H9 (cell line): ENCODE data around the gene ASTN2. TPM values are rescaled to one million over a fixed set of nuclear protein-coding genes. Genes with fewer than 3 reads are reported as not detected.

ENCODE experiments used
- DNase-seq: peaks from one replicate; pipeline ENCODE4 v3.0.0-alpha.2; 2017
- H2AFZ ChIP-seq: one replicate; pipeline ENCODE4 v1.6.1; 2013; ENCODE audit warnings: mild to moderate bottlenecking, low read length, control low read depth, moderate library complexity
- H2AK5ac ChIP-seq: 2 replicates; pipeline ENCODE4 v1.6.1; 2013; ENCODE audit warnings: low read length, control low read depth, mixed read lengths; ENCODE audit not compliant: insufficient read length
- H2BK120ac ChIP-seq: one replicate; pipeline ENCODE4 v1.6.1; 2013; ENCODE audit warnings: low read depth, mild to moderate bottlenecking, low read length, control low read depth, inconsistent platforms; ENCODE audit not compliant: poor library complexity, severe bottlenecking
- H2BK12ac ChIP-seq: 2 replicates; pipeline ENCODE4 v1.6.1; 2013; ENCODE audit warnings: low read length, control low read depth, mixed read lengths, low read depth; ENCODE audit not compliant: insufficient read length
- H2BK15ac ChIP-seq: 2 replicates; pipeline ENCODE4 v1.6.1; 2013; ENCODE audit warnings: low read depth, low read length, control low read depth
- H2BK20ac ChIP-seq: one replicate; pipeline ENCODE4 v1.6.1; 2013; ENCODE audit warnings: low read depth, mild to moderate bottlenecking, low read length, control low read depth, inconsistent platforms; ENCODE audit not compliant: poor library complexity, severe bottlenecking
- H2BK5ac ChIP-seq: 2 replicates; pipeline ENCODE4 v1.6.1; 2013; ENCODE audit warnings: low read length, control low read depth, mixed read lengths; ENCODE audit not compliant: insufficient read length
- H3K14ac ChIP-seq: 2 replicates; pipeline ENCODE4 v1.6.1; 2013; ENCODE audit warnings: low read length, control low read depth; ENCODE audit not compliant: insufficient read depth
- H3K18ac ChIP-seq: 2 replicates; pipeline ENCODE4 v1.6.1; 2013; ENCODE audit warnings: low read depth, mild to moderate bottlenecking, mixed read lengths, low read length, control low read depth; ENCODE audit not compliant: insufficient read length
- H3K23ac ChIP-seq: 2 replicates; pipeline ENCODE4 v1.6.1; 2013; ENCODE audit warnings: low read length, control low read depth, mixed read lengths, low read depth; ENCODE audit not compliant: insufficient read length
- H3K23me2 ChIP-seq: 2 replicates; pipeline ENCODE4 v1.6.1; 2013; ENCODE audit warnings: low read depth, mild to moderate bottlenecking, mixed read lengths, low read length, control low read depth; ENCODE audit not compliant: insufficient read length, poor library complexity, severe bottlenecking
- H3K27ac ChIP-seq: 2 replicates; pipeline ENCODE4 v1.5.1; 2013; ENCODE audit warnings: low read length, control low read depth, mixed read lengths, low read depth; ENCODE audit not compliant: insufficient read length
- H3K27me3 ChIP-seq: 2 replicates; pipeline ENCODE4 v1.6.1; 2013; ENCODE audit warnings: low read length, control low read depth, inconsistent platforms; ENCODE audit not compliant: insufficient read depth
- H3K4ac ChIP-seq: 2 replicates; pipeline ENCODE4 v1.6.1; 2013; ENCODE audit warnings: low read depth, mild to moderate bottlenecking, control low read depth, inconsistent platforms, low read length, moderate library complexity
- H3K4me1 ChIP-seq: 2 replicates; pipeline ENCODE4 v1.6.1; 2013; ENCODE audit warnings: low read length, control low read depth, inconsistent platforms; ENCODE audit not compliant: insufficient read depth
- H3K4me2 ChIP-seq: 2 replicates; pipeline ENCODE4 v1.6.1; 2013; ENCODE audit warnings: low read length, control low read depth, mixed read lengths; ENCODE audit not compliant: insufficient read length, insufficient read depth
- H3K56ac ChIP-seq: 2 replicates; pipeline ENCODE4 v1.6.1; 2013; ENCODE audit warnings: low read depth, mild to moderate bottlenecking, mixed read lengths, low read length, control low read depth; ENCODE audit not compliant: insufficient read length
- H3K79me1 ChIP-seq: 2 replicates; pipeline ENCODE4 v1.6.1; 2013; ENCODE audit warnings: low read depth, mild to moderate bottlenecking, moderate library complexity, low read length, control low read depth, inconsistent platforms; ENCODE audit not compliant: insufficient read depth, poor library complexity, severe bottlenecking
- H3K79me2 ChIP-seq: 2 replicates; pipeline ENCODE4 v1.6.1; 2013; ENCODE audit warnings: low read length, control low read depth, inconsistent platforms; ENCODE audit not compliant: insufficient read depth
- H3K9ac ChIP-seq: 2 replicates; pipeline ENCODE4 v1.6.1; 2013; ENCODE audit warnings: low read length, control low read depth, mixed read lengths; ENCODE audit not compliant: insufficient read length; ENCODE audit errors: extremely low read depth
- H3K9me3 ChIP-seq: one replicate; pipeline ENCODE4 v1.6.1; 2013; ENCODE audit warnings: low read depth, low read length, inconsistent platforms; ENCODE audit not compliant: control insufficient read depth
- H3T11ph ChIP-seq: one replicate; pipeline ENCODE4 v1.6.1; 2013; ENCODE audit warnings: mild to moderate bottlenecking, low read length, control low read depth, inconsistent platforms
- H4K20me1 ChIP-seq: one replicate; pipeline ENCODE4 v1.6.1; 2013; ENCODE audit not compliant: control insufficient read depth, insufficient read length, insufficient read depth
- H4K5ac ChIP-seq: 2 replicates; pipeline ENCODE4 v1.6.1; 2013; ENCODE audit warnings: low read depth, mild to moderate bottlenecking, mixed read lengths, low read length, control low read depth; ENCODE audit not compliant: insufficient read length
- H4K8ac ChIP-seq: replicated peaks from 2 replicates; pipeline ENCODE4 v1.6.1; 2013; ENCODE audit warnings: low read length, control low read depth, mixed read lengths, low read depth; ENCODE audit not compliant: insufficient read length
- H4K91ac ChIP-seq: 2 replicates; pipeline ENCODE4 v1.6.1; 2013; ENCODE audit warnings: low read depth, mild to moderate bottlenecking, moderate library complexity, mixed read lengths, low read length, control low read depth; ENCODE audit not compliant: insufficient read length
- H3K27ac Mint-ChIP-seq, 3 experiments: 2 replicates in 2 of 3; 3 replicates in 1 of 3; pipeline ENCODE4 v1.8.0; 2020 to 2021; ENCODE audit warnings: mixed read lengths in 3 of 3, mild to moderate bottlenecking in 1 of 3, moderate library complexity in 1 of 3
- H3K27me3 Mint-ChIP-seq: 2 replicates; pipeline ENCODE4 v1.8.0; 2021; ENCODE audit warnings: low read depth, mild to moderate bottlenecking, moderate library complexity, mixed read lengths
- H3K36me3 Mint-ChIP-seq, 3 experiments: 2 replicates in 2 of 3; 3 replicates in 1 of 3; pipeline ENCODE4 v1.8.0; 2020 to 2021; ENCODE audit warnings: low read depth in 3 of 3, mixed read lengths in 3 of 3; ENCODE audit not compliant: insufficient read depth in 1 of 3
- H3K4me1 Mint-ChIP-seq, 2 experiments: 2 replicates each; pipeline ENCODE4 v1.8.0; 2020; ENCODE audit warnings: mixed read lengths in 2 of 2
- H3K4me3 Mint-ChIP-seq, 2 experiments: 2 replicates in 1 of 2; 3 replicates in 1 of 2; pipeline ENCODE4 v1.8.0; 2020 to 2021; ENCODE audit warnings: mild to moderate bottlenecking in 2 of 2, mixed read lengths in 2 of 2, moderate library complexity in 1 of 2
- H3K9me3 Mint-ChIP-seq, 2 experiments: 2 replicates in 1 of 2; 3 replicates in 1 of 2; pipeline ENCODE4 v1.8.0; 2020; ENCODE audit warnings: mild to moderate bottlenecking in 2 of 2, mixed read lengths in 2 of 2, moderate library complexity in 1 of 2
- CTCF ChIP-seq: fragments of 200-600 bp; sonication (generic); conservative IDR thresholded peaks from 3 replicates; pipeline ENCODE4 v1.8.0; 2021; ENCODE audit warnings: antibody characterized with exemption, mild to moderate bottlenecking
- WGBS: extraction: QIAGEN DNeasy Blood & Tissue Kit; methylation state at CpG from one replicate; pipeline ENCODE4 v1.1.7; 2013; ENCODE audit warnings: missing lambda C conversion rate, low lambda C conversion rate, mixed read lengths; ENCODE audit not compliant: insufficient read length; ENCODE audit errors: extremely low coverage; 5-methylcytosine and 5-hydroxymethylcytosine counted together
- total RNA-seq: library from RNA; stranded (reverse); gene quantifications from 2 replicates; pipeline ENCODE4 v1.2.1, GENCODE V29; 2021

The ASTN2 gene
- total RNA-seq, 1 experiment from 2014 or later, result 9.7 TPM

- H3K4me3 Mint-ChIP-seq, result no peak overlapping the region
- H3T11ph ChIP-seq, result no peak overlapping the region
- H3K56ac ChIP-seq, result no peak overlapping the region
- H3K27me3 ChIP-seq, result no peaks in the 10 kb centered on the region; the same call in 1 of the 2 replicates
- no CpG with 5 or more reads among the region's 4 CpGs for WGBS
- H3K27ac Mint-ChIP-seq, result no peak overlapping the region
- no peak overlapping the region for H3K4ac ChIP-seq
- no peak for TF ChIP-seq CTCF
- H3K18ac ChIP-seq, result no peak overlapping the region
- no peak overlapping the region for H4K5ac ChIP-seq
- H3K27ac ChIP-seq, result no peak overlapping the region
- no peaks in the 10 kb centered on the region for H3K79me1 ChIP-seq
- H2BK20ac ChIP-seq, result no peak overlapping the region
- no peak overlapping the region for H2BK12ac ChIP-seq
- no peaks in the 10 kb centered on the region for H3K23me2 ChIP-seq
- no peaks in the 10 kb centered on the region for H3K79me2 ChIP-seq
- H3K9me3 Mint-ChIP-seq, result no peaks in the 10 kb centered on the region
- H4K91ac ChIP-seq, result no peak overlapping the region
- H2BK5ac ChIP-seq, result no peak overlapping the region
- H3K4me2 ChIP-seq, result no peak overlapping the region
- no peak overlapping the region for H2AFZ ChIP-seq
- H3K14ac ChIP-seq, result no peak overlapping the region
- peaks cover 25 to 28% of the 10 kb centered on the region in 2 experiments for H3K4me1 Mint-ChIP-seq
- DNase-seq, result no peak
- H3K9ac ChIP-seq, result no peak overlapping the region
- H3K4me1 ChIP-seq, result peaks cover 7% of the 10 kb centered on the region; the same call in 1 of the 2 replicates
- no peaks in the 10 kb centered on the region for H4K20me1 ChIP-seq
- no peak overlapping the region for H2BK120ac ChIP-seq
- no peak overlapping the region for H3K23ac ChIP-seq
- no peaks in the 10 kb centered on the region for H3K9me3 ChIP-seq
- no peak overlapping the region for H2BK15ac ChIP-seq
- no peak overlapping the region for H4K8ac ChIP-seq
- peaks cover 2% of the 10 kb centered on the region; the same call in 1 of the 2 replicates for H3K27me3 Mint-ChIP-seq
- no peaks in the 10 kb centered on the region for H3K36me3 Mint-ChIP-seq
- no peak overlapping the region for H2AK5ac ChIP-seq
These were observed 429.3 kb downstream of the ASTN2 start for GRCh38 chr9:116985596-116985995.
